HG02885 (cell line): ENCODE measurements around the gene METTL3.

Source experiments
- ATAC-seq: cut with Tn5 transposase; IDR thresholded peaks from one replicate; pipeline ENCODE4 v1.9.1; 2021; ENCODE audit warnings: mild to moderate bottlenecking; ENCODE audit not compliant: unreplicated experiment, poor library complexity

Gene METTL3

GRCh38 chr14:21527318-21527679 is 16.2 kb upstream of the METTL3 start:
- ATAC-seq = no peak

- no peak for ATAC-seq
Observed at GRCh38 chr14:21526672-21527317, 15.7 kb upstream of the METTL3 start.

GRCh38 chr14:21525962-21526671 is 15.0 kb upstream of the METTL3 start, which contains the start of gene SALL2:
TSS of gene SALL2 (minus strand) at chr14:21526346. CDS start at chr14:21526127, 219 bp downstream.
- ATAC-seq = peak; percentile 67

- no peak for ATAC-seq
Observed at GRCh38 chr14:21525571-21525961, 14.4 kb upstream of the METTL3 start.

- no peak for ATAC-seq
Observed at GRCh38 chr14:21524575-21525490, 13.7 kb upstream of the METTL3 start.

- ATAC-seq = no peak
Observed at GRCh38 chr14:21523203-21523602, 12.1 kb upstream of the METTL3 start.

- no peak for ATAC-seq
Observed at GRCh38 chr14:21521501-21521900, 10.4 kb upstream of the METTL3 start.

- ATAC-seq = no peak
Observed at GRCh38 chr14:21520767-21521166, 9.6 kb upstream of the METTL3 start.

- no peak for ATAC-seq
Observed at GRCh38 chr14:21518725-21519124, 7.6 kb upstream of the METTL3 start.

- ATAC-seq = no peak
Observed at GRCh38 chr14:21514341-21514740, 3.2 kb upstream of the METTL3 start.

- no peak for ATAC-seq
Observed at GRCh38 chr14:21509432-21510143, 1.6 kb downstream of the METTL3 start.

GRCh38 chr14:21506557-21506956 is 4.6 kb downstream of the METTL3 start:
- no peak for ATAC-seq

- peak; percentile 91 for ATAC-seq
Observed at GRCh38 chr14:21505012-21505553, 6.1 kb downstream of the METTL3 start.

- no peak for ATAC-seq
Observed at GRCh38 chr14:21503376-21503775, 7.8 kb downstream of the METTL3 start.

- no peak for ATAC-seq
Observed at GRCh38 chr14:21501568-21501967, 9.6 kb downstream of the METTL3 start.

- peak; percentile 48 for ATAC-seq
Observed at GRCh38 chr14:21498540-21499526, 12.3 kb downstream of the METTL3 start.

GRCh38 chr14:21496453-21496852 is 14.7 kb downstream of the METTL3 start:
- ATAC-seq = no peak

GRCh38 chr14:21494902-21495762 is 16.0 kb downstream of the METTL3 start:
- no peak for ATAC-seq
